Upper lobe of left lung (tissue), 6 donors: ENCODE data around the gene CXCL11. TPM values are rescaled to one million over a fixed set of nuclear protein-coding genes. Genes with fewer than 3 reads are reported as not detected.

ENCODE experiments used
- ATAC-seq, 2 donors: fragments of 200-7000 bp; cut with Tn5 transposase; one replicate each; pipeline ENCODE4 v1.9.1; 2022; ENCODE audit warnings: mild to moderate bottlenecking in 2 of 2, moderate library complexity in 2 of 2; ENCODE audit not compliant: low FRiP score in 2 of 2
- DNase-seq, 2 donors: peaks; one replicate each; pipeline ENCODE4 v3.0.0-alpha.2; 2019 to 2020
- H3K27ac ChIP-seq, 4 donors: fragments of 200-600 bp; sonication (generic); one replicate each; pipeline ENCODE4 v1.5.1; 2016 to 2019
- H3K27me3 ChIP-seq, 4 donors: fragments of 200-600 bp; sonication (generic); one replicate each; pipeline ENCODE4 v1.5.1; 2017 to 2019
- H3K36me3 ChIP-seq, 4 donors: fragments of 200-600 bp; sonication (generic); one replicate each; pipeline ENCODE4 v1.5.1; 2016 to 2019
- H3K4me1 ChIP-seq, 4 donors: fragments of 200-600 bp; sonication (generic); one replicate each; pipeline ENCODE4 v1.5.1; 2018 to 2019
- H3K4me3 ChIP-seq, 4 donors: fragments of 200-600 bp; sonication (generic); one replicate each; pipeline ENCODE4 v1.5.1; 2017 to 2019; ENCODE audit warnings: mild to moderate bottlenecking in 2 of 4, moderate library complexity in 1 of 4
- H3K9me3 ChIP-seq, 4 donors: fragments of 200-600 bp; sonication (generic); one replicate each; pipeline ENCODE4 v1.5.1; 2018 to 2019
- CTCF ChIP-seq, 6 experiments: fragments of 450-650 bp in 4 of 6; fragments of 200-600 bp in 2 of 6; sonication (generic) in 2 of 6; IDR thresholded peaks; one replicate each; pipeline ENCODE4 v1.5.1; 2016 to 2019; ENCODE audit warnings: antibody characterized with exemption in 6 of 6
- EP300 ChIP-seq, 4 donors: sonication (generic); formaldehyde crosslinking; IDR thresholded peaks; one replicate each; pipeline ENCODE4 v1.5.1; 2017; ENCODE audit warnings: antibody characterized with exemption in 4 of 4, control low read depth in 2 of 4
- POLR2A ChIP-seq, 4 donors: fragments of 450-650 bp; IDR thresholded peaks; one replicate each; pipeline ENCODE4 v1.5.1; 2016 to 2017; ENCODE audit warnings: antibody characterized with exemption in 4 of 4, mild to moderate bottlenecking in 2 of 4
- POLR2AphosphoS5 ChIP-seq, 2 donors: sonication (generic); formaldehyde crosslinking; IDR thresholded peaks; one replicate each; pipeline ENCODE4 v1.5.1; 2017; ENCODE audit warnings: antibody characterized with exemption in 2 of 2
- WGBS, 2 donors: methylation state at CpG; one replicate each; pipeline ENCODE4 v1.1.5; 2017 to 2018; 5-methylcytosine and 5-hydroxymethylcytosine counted together
- total RNA-seq, 6 donors: library from RNA; depleted of rRNA in 4 of 6; stranded (reverse); fragments of >200 nt in 4 of 6; gene quantifications; one replicate each; pipeline versions ENCODE4 v1.1.0 to v1.2.1, GENCODE V29; 2016 to 2021
- donor health status: DM: no; HTN: no; CAD: no; lungs with moderate emphysema.
- donor health status: DM: no; HTN: yes; CAD: no; lungs with severe emphysema.

The CXCL11 gene
- total RNA-seq, result under 1 TPM in 3 of 6 donors, not detected in 3; 0.30 to 0.98 (median 0.31) TPM

- WGBS, 2 donors, result 62 to 67% methylated on average over 2 of the region's 2 CpGs
- Histone ChIP-seq H3K27ac (no peak within 1 kb of the TSS), H3K4me3 (no peak within 1 kb of the TSS), H3K36me3 (no peaks in the 10 kb centered on the region), H3K27me3 (no peaks in the 10 kb centered on the region), H3K4me1 (no peaks in the 10 kb centered on the region), H3K9me3 (no peaks in the 10 kb centered on the region)
- DNase-seq (no peak), ATAC-seq (no peak)
- TF ChIP-seq POLR2A (IDR thresholded peaks at IDR 0.05), result no peak
- TF ChIP-seq CTCF (IDR thresholded peaks at IDR 0.05), result no peak
- TF ChIP-seq POLR2AphosphoS5 (IDR thresholded peaks at IDR 0.05), result no peak
- TF ChIP-seq EP300 (IDR thresholded peaks at IDR 0.05), result no peak
These were observed at the start of gene CXCL11 for GRCh38 chr4:76035799-76036380. Gene CXCL11 (minus strand): TSS chr4:76036070. CDS start chr4:76035987, 83 bp downstream.

GRCh38 chr4:76084542-76084941 lies 48.7 kb upstream of the CXCL11 start:
- ATAC-seq, result no peak
- no peak for DNase-seq
- Histone ChIP-seq H3K36me3 (no peaks in the 10 kb centered on the region), H3K4me3 (no peak overlapping the region), H3K4me1 (no peaks in the 10 kb centered on the region), H3K27ac (no peak overlapping the region), H3K9me3 (no peaks in the 10 kb centered on the region), H3K27me3 (no peaks in the 10 kb centered on the region)
- no peak for TF ChIP-seq POLR2AphosphoS5 (IDR thresholded peaks at IDR 0.05)
- no peak for TF ChIP-seq EP300 (IDR thresholded peaks at IDR 0.05)
- TF ChIP-seq POLR2A (IDR thresholded peaks at IDR 0.05), result no peak
- TF ChIP-seq CTCF (IDR thresholded peaks at IDR 0.05), result no peak
- WGBS, 2 donors, result 67 to 100% methylated on average over 1 of the region's 1 CpG

GRCh38 chr4:76083386-76083988 lies 47.6 kb upstream of the CXCL11 start:
- ATAC-seq (no peak), DNase-seq (no peak)
- Histone ChIP-seq H3K9me3 (no peaks in the 10 kb centered on the region), H3K27me3 (no peaks in the 10 kb centered on the region), H3K4me3 (no peak overlapping the region), H3K27ac (no peak overlapping the region), H3K4me1 (no peaks in the 10 kb centered on the region), H3K36me3 (no peaks in the 10 kb centered on the region)
- no peak for TF ChIP-seq EP300 (IDR thresholded peaks at IDR 0.05)
- TF ChIP-seq CTCF (IDR thresholded peaks at IDR 0.05), result no peak
- 75 to 87% methylated on average over 3 of the region's 3 CpGs for WGBS, 2 donors

- no peak overlapping the region for H3K27ac ChIP-seq
- H3K36me3 ChIP-seq, result no peaks in the 10 kb centered on the region
- 57 to 62% methylated on average over 4 of the region's 4 CpGs for WGBS, 2 donors
These were observed 42.3 kb upstream of the CXCL11 start for GRCh38 chr4:76078033-76078613.

GRCh38 chr4:76074993-76075600 lies 39.2 kb upstream of the CXCL11 start:
- no peak for TF ChIP-seq POLR2A (IDR thresholded peaks at IDR 0.05)
- TF ChIP-seq EP300 (IDR thresholded peaks at IDR 0.05), result no peak
- no peak for TF ChIP-seq POLR2AphosphoS5 (IDR thresholded peaks at IDR 0.05)
- TF ChIP-seq CTCF (IDR thresholded peaks at IDR 0.05), result no peak
- Histone ChIP-seq H3K36me3 (no peaks in the 10 kb centered on the region), H3K27me3 (no peaks in the 10 kb centered on the region), H3K4me1 (no peaks in the 10 kb centered on the region), H3K9me3 (no peaks in the 10 kb centered on the region), H3K27ac (no peak overlapping the region), H3K4me3 (no peak overlapping the region)
- ATAC-seq (no peak), DNase-seq (no peak)
- WGBS, 2 donors, result 58 to 65% methylated on average over 4 of the region's 4 CpGs

More at GRCh38 chr4:76078033-76078613, 42.3 kb upstream of the CXCL11 start:
- H3K9me3 ChIP-seq, result no peaks in the 10 kb centered on the region
- H3K4me1 ChIP-seq, result no peaks in the 10 kb centered on the region
- H3K4me3 ChIP-seq, result no peak overlapping the region
- no peak for TF ChIP-seq POLR2A (IDR thresholded peaks at IDR 0.05)
- H3K27me3 ChIP-seq, result no peaks in the 10 kb centered on the region
- DNase-seq (no peak), ATAC-seq (no peak)
